ENCODE results near the gene DRC7. TPM values are rescaled to one million over a fixed set of nuclear protein-coding genes. Genes with fewer than 3 reads are reported as not detected.

DRC7 gene
- total and polyA plus RNA-seq, 9 of the 15 experiments (the other 6 are each of a cell fraction or from before 2014, with no cell fraction given), result 0.04 to 0.33 (median 0.12) TPM; not detected in 3

- TF ChIP-seq ELK1 (CRISPR knock-in tag; IDR thresholded peaks at IDR 0.05), result no peak
- no peak for TF ChIP-seq SIRT6 (IDR thresholded peaks at IDR 0.05; ENCODE audit: low read depth, low read length)
- peak; percentile 16; the same call in 1 of the 2 replicates for TF ChIP-seq ZNF143 (CRISPR knock-in tag; IDR thresholded peaks at IDR 0.05)
- no peak for TF ChIP-seq SRSF9 (IDR thresholded peaks at IDR 0.05; ENCODE audit: borderline replicate concordance, low read depth, low read length)
- TF ChIP-seq KAT7 (CRISPR knock-in tag; IDR thresholded peaks at IDR 0.05; ENCODE audit: borderline replicate concordance), result no peak
- TF ChIP-seq ZNF12 (CRISPR knock-in tag; IDR thresholded peaks at IDR 0.05), result no peak
- peak; percentile 78; the same call in 1 of the 2 replicates for TF ChIP-seq KLF6 (CRISPR knock-in tag; IDR thresholded peaks at IDR 0.05; ENCODE audit: borderline replicate concordance)
- no peak for TF ChIP-seq NR3C1 (CRISPR knock-in tag; IDR thresholded peaks at IDR 0.05)
- no peak for TF ChIP-seq PTTG1 (tag; IDR thresholded peaks at IDR 0.05; ENCODE audit: low read depth)
- peak; percentile 86 for TF ChIP-seq ZNF311 (CRISPR knock-in tag; IDR thresholded peaks at IDR 0.05)
- no peak for TF ChIP-seq ZC3H8 (IDR thresholded peaks at IDR 0.05)
- TF ChIP-seq MECOM (CRISPR knock-in tag; IDR thresholded peaks at IDR 0.05), result peak; percentile 82
- TF ChIP-seq MAZ (CRISPR knock-in tag; conservative IDR thresholded peaks at IDR 0.05 in 1 of 2, IDR thresholded peaks at IDR 0.05 in 1 of 2), result peak; percentile 48 to 75; a peak in 2 of 4 replicates
- no peak for TF ChIP-seq TGIF2 (CRISPR knock-in tag; IDR thresholded peaks at IDR 0.05)
- no peak for TF ChIP-seq E2F6 (IDR thresholded peaks at IDR 0.05; ENCODE audit: borderline replicate concordance in 1 of 2, extremely low read depth in 1 of 2, insufficient read depth in 1 of 2, insufficient read length in 1 of 2, low read depth in 1 of 2, low read length in 1 of 2, poor library complexity in 1 of 2, severe bottlenecking in 1 of 2)
- no peak for TF ChIP-seq PCBP2 (IDR thresholded peaks at IDR 0.05; ENCODE audit: low read depth, low read length, poor library complexity, severe bottlenecking)
- peak; percentile 100 for TF ChIP-seq KLF16 (IDR thresholded peaks at IDR 0.05)
- TF ChIP-seq AFF4 (CRISPR knock-in tag; IDR thresholded peaks at IDR 0.05), result peak; percentile 80; the same call in 1 of the 2 replicates
- TF ChIP-seq CREB3 (tag; conservative IDR thresholded peaks at IDR 0.05; ENCODE audit: low read depth), result peak; percentile 59
- peak; percentile 47; the same call in 1 of the 2 replicates for TF ChIP-seq ZNF239 (CRISPR knock-in tag; IDR thresholded peaks at IDR 0.05)
- no peak for TF ChIP-seq BMI1 (IDR thresholded peaks at IDR 0.05; ENCODE audit: low read length)
Observed at GRCh38 chr16:57689762-57690558, 4.6 kb upstream of the DRC7 start (continued).
